ENCODE results near the gene ERICH3. TPM values are rescaled to one million over a fixed set of nuclear protein-coding genes. Genes with fewer than 3 reads are reported as not detected.

The ERICH3 gene
- total and polyA plus RNA-seq, 10 of the 15 experiments (the other 5 are each of a cell fraction or from before 2014, with no cell fraction given): 0.03 to 0.09 (median 0.08) TPM; not detected in 7

- Histone ChIP-seq H3K4me1 (ENCODE audit: control insufficient read depth, insufficient read depth, low read length) (no peaks in the 10 kb centered on the region), H4K20me1 (ENCODE audit: control insufficient read depth, insufficient read depth) (no peaks in the 10 kb centered on the region), H3K4me3 (no peak overlapping the region), H3K27ac (ENCODE audit: control insufficient read depth, insufficient read depth) (no peak overlapping the region), H3K4me2 (ENCODE audit: control insufficient read depth, insufficient read depth) (no peak overlapping the region), H2AFZ (ENCODE audit: control insufficient read depth, low read depth, low read length) (no peak overlapping the region), H3K79me2 (ENCODE audit: control insufficient read depth, insufficient read depth, low read length) (no peaks in the 10 kb centered on the region), H3K36me3 (ENCODE audit: control insufficient read depth in 2 of 2, insufficient read depth in 2 of 2, low read length in 1 of 2) (no peaks in the 10 kb centered on the region), H3K9ac (ENCODE audit: control insufficient read depth, insufficient read depth, low read length) (no peak overlapping the region), H3K27me3 (replicated peaks in 1 of 2; ENCODE audit: control insufficient read depth in 2 of 2, insufficient read depth in 2 of 2, low read length in 1 of 2) (no peaks in the 10 kb centered on the region; a peak in 1 of 4 replicates), H3K9me3 (replicated peaks; ENCODE audit: control insufficient read depth, insufficient read depth, low read length) (no peaks in the 10 kb centered on the region)
- no peak for FAIRE-seq
- no peak for TF ChIP-seq NR2C2 (IDR thresholded peaks at IDR 0.05; ENCODE audit: borderline replicate concordance, control insufficient read depth, insufficient read length, low read depth)
- no peak for TF ChIP-seq ZBTB40 (IDR thresholded peaks at IDR 0.05; ENCODE audit: borderline replicate concordance)
- no peak for TF ChIP-seq MXI1 (IDR thresholded peaks at IDR 0.05; ENCODE audit: low read depth, low read length)
- TF ChIP-seq RUNX3 (IDR thresholded peaks at IDR 0.05; ENCODE audit: low read length): no peak
- no peak for TF ChIP-seq NFYB (IDR thresholded peaks at IDR 0.05; ENCODE audit: insufficient read depth, low read depth, low read length)
- TF ChIP-seq MAX (IDR thresholded peaks at IDR 0.05; ENCODE audit: low read depth, low read length): no peak
- TF ChIP-seq TCF7 (IDR thresholded peaks at IDR 0.05; ENCODE audit: borderline replicate concordance): no peak
- TF ChIP-seq ATF3 (IDR thresholded peaks at IDR 0.05; ENCODE audit: borderline replicate concordance, extremely low read depth, low read depth, low read length): no peak
- no peak for TF ChIP-seq RELB (IDR thresholded peaks at IDR 0.05; ENCODE audit: low read depth)
- TF ChIP-seq NFXL1 (IDR thresholded peaks at IDR 0.05; ENCODE audit: borderline replicate concordance): no peak
- TF ChIP-seq SMAD5 (IDR thresholded peaks at IDR 0.05; ENCODE audit: low read depth): no peak
- no peak for TF ChIP-seq ZNF217 (IDR thresholded peaks at IDR 0.05)
- TF ChIP-seq BACH1 (IDR thresholded peaks at IDR 0.05; ENCODE audit: borderline replicate concordance): no peak
- TF ChIP-seq BHLHE40 (IDR thresholded peaks at IDR 0.05; ENCODE audit: borderline replicate concordance in 1 of 2, low read depth in 2 of 2, low read length in 1 of 2): no peak
- TF ChIP-seq HDGF (IDR thresholded peaks at IDR 0.05): no peak
- TF ChIP-seq KAT2A (conservative IDR thresholded peaks at IDR 0.05; ENCODE audit: control insufficient read depth, low read depth, low read length): no peak
- no peak for TF ChIP-seq MYB (IDR thresholded peaks at IDR 0.05; ENCODE audit: borderline replicate concordance, low read depth, low read length)
- no TSS peak for BruUV-seq (replicated peaks)
- ATAC-seq: no peak
- ChIA-PET SMC1A (ENCODE audit: uncharacterized antibody, unreplicated experiment) (interaction anchor here (1.2 kb wide), 1 partner anchor 12 kb away, joined by 4 read pairs; no protein-coding TSS in a partner anchor), POLR2A (no interaction called here), CTCF (no interaction called here), RAD21 (ENCODE audit: unreplicated experiment) (no interaction called here)
- in situ Hi-C loops (cut with MboI): no loop called here
- DNase-seq (ENCODE audit: low read depth, low spot score): no peak
- intact Hi-C loops (cut with micrococcal nuclease; ENCODE audit: unreplicated experiment): loop anchor here (2.0 kb wide), 1 partner anchor 33 kb away; no protein-coding TSS in a partner anchor
Observed at GRCh38 chr1:74641876-74642275, 31.7 kb downstream of the ERICH3 start.
